Stimulated activated CD8-positive, alpha-beta memory T cell treated with anti-CD3 and anti-CD28 coated beads, Interleukin-12 subunit alpha, Interleukin-12 subunit beta, amount 100 ng/mL, for 24 hours (primary cell): ENCODE data around the gene UGT2A2.

ENCODE experiments used
- DNase-seq: peaks from one replicate; pipeline ENCODE4 v3.0.0-alpha.2; 2020; ENCODE audit errors: extremely low read depth

The UGT2A2 gene

GRCh38 chr4:69576251-69576877 lies 63.1 kb downstream of the UGT2A2 start:
- DNase-seq = no peak

DNA sequence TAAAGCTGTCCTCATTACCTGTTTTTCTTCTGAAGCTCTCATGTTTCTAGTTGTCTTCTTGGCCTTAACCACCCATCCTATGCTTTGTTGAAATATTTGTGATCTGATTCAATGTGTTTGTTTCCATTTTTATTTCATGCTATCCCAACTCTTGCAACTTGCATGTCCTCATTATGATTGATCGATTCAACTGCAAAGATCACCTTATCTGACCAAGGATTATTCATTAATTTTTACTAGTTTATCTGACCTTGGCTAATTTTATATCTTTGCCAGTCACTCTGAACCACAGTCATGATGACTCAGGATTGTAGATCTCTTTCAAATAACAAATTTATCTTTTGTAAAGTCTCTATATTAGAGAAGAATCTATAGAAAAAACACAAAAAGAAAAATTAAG lies 70.7 kb downstream of the UGT2A2 start:
- DNase-seq = no peak

DNA sequence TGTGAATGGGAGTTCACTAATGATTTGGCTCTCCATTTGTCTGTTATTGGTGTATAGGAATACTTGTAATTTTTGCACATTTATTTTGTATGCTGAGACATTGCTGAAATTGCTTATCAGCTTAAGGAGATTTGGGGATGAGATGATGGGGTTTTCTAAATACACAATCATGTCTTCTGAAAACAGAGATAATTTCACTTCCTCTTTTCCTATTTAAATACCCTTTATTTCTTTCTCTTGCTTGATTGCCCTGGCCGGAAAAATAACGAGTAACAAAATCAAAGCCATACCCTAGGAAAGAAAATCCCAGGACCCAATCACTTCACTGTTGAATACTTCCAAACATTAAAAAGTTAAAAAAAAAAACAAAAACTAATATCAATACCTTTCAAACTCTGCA lies 76.0 kb downstream of the UGT2A2 start:
- no peak for DNase-seq

DNA sequence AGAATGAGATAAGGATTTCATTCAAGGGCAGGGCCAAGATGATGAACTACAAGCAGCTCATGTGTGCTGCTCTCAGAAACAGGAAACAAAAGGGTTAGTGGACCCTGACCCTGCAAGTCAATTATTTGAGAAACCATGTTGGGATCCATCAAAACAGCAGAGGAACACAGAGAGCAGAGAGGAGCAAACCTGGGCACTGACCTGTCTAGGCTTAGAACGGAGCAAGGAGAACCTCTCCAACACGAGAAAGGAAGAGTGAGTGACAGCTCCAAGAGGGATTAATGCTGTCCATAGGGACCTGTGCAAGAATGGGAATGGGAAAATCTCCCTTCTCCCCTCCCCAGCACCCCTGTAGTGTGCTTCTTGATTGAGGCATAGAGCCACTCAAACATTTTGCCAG lies 89.8 kb downstream of the UGT2A2 start:
- no peak for DNase-seq

DNA sequence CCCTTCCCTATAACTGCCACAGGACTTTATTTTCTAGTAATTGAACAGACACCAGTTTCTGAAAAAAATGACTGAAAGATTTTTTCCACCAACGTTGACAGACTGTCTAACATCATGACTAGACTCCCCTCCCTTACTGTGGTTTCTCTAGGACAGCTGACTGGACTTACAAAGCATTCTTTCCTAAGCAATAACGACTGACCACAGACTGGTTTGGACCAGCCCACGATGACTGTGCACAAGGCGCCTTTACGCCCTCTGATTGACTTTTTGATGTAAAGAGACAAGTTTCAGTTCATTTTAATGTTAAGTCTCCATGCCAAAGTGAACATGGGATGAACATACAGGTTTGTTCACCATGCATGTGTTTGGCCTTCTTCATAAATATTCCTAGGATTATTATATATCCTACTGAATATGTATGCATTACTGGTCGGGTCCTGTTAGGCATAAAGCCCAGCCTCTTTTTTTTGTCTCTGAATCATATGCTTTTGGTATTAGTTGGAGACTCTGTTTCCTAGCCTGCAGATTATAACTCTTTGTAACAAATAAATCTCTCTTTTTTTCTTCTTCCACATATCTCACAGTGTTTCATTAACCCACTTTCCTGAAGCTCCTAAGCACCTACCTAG lies 93.2 kb downstream of the UGT2A2 start:
- no peak for DNase-seq
